Astrocyte (in vitro differentiated cells and primary cell): ENCODE data around the gene CACHD1. TPM values are rescaled to one million over a fixed set of nuclear protein-coding genes. Genes with fewer than 3 reads are reported as not detected.
"Not testable (repeated sequence)": the region's sequence is repeated elsewhere in the genome, so short reads cannot be mapped to it uniquely, and the experiment has no call there.

Experiments
- DNase-seq: peaks from one replicate; pipeline ENCODE4 v3.0.0-alpha.2; 2010; ENCODE audit warnings: low read depth
- FAIRE-seq: peaks from 2 replicates; lab custom pipeline; 2011; peaks lifted over from hg19 to GRCh38; lab: Jason Lieb, UNC
- H2AFZ ChIP-seq: 2 replicates; pipeline ENCODE4 v1.6.0; 2012; ENCODE audit warnings: low read depth, low read length, inconsistent platforms
- H3K27ac ChIP-seq: 2 replicates; pipeline ENCODE4 v1.5.1; 2011; ENCODE audit warnings: low read depth, low read length, inconsistent platforms
- H3K27me3 ChIP-seq: 2 replicates; pipeline ENCODE4 v1.6.0; 2011; ENCODE audit warnings: low read length, inconsistent platforms; ENCODE audit not compliant: insufficient read depth
- H3K36me3 ChIP-seq: 2 replicates; pipeline ENCODE4 v1.5.1; 2011; ENCODE audit warnings: low read length, inconsistent platforms; ENCODE audit not compliant: insufficient read depth
- H3K4me1 ChIP-seq: 2 replicates; pipeline ENCODE4 v1.5.1; 2011; ENCODE audit warnings: low read length, inconsistent platforms; ENCODE audit not compliant: insufficient read depth
- H3K4me2 ChIP-seq: 2 replicates; pipeline ENCODE4 v1.6.0; 2012; ENCODE audit warnings: low read length, inconsistent platforms
- H3K4me3 ChIP-seq: 2 replicates; pipeline ENCODE4 v1.5.1; 2011; ENCODE audit warnings: low read depth, mild to moderate bottlenecking, low read length, inconsistent platforms; ENCODE audit not compliant: insufficient read depth
- H3K79me2 ChIP-seq: 2 replicates; pipeline ENCODE4 v1.6.0; 2012; ENCODE audit warnings: mild to moderate bottlenecking, low read length, inconsistent platforms; ENCODE audit not compliant: insufficient read depth
- H3K9ac ChIP-seq: 2 replicates; pipeline ENCODE4 v1.6.0; 2012; ENCODE audit warnings: mild to moderate bottlenecking, low read length, inconsistent platforms
- H3K9me3 ChIP-seq: 2 replicates; pipeline ENCODE4 v1.5.1; 2012; ENCODE audit warnings: low read depth, mild to moderate bottlenecking, low read length, inconsistent platforms; ENCODE audit not compliant: insufficient read depth
- H4K20me1 ChIP-seq: 2 replicates; pipeline ENCODE4 v1.6.0; 2012; ENCODE audit warnings: low read length, inconsistent platforms; ENCODE audit not compliant: insufficient read depth
- H3K27ac Mint-ChIP-seq: one replicate; pipeline ENCODE4 v1.8.0; 2021; ENCODE audit warnings: mild to moderate bottlenecking, mixed read lengths; ENCODE audit not compliant: unreplicated experiment
- H3K27me3 Mint-ChIP-seq: one replicate; pipeline ENCODE4 v1.8.0; 2021; ENCODE audit warnings: low read depth, mixed read lengths; ENCODE audit not compliant: unreplicated experiment
- H3K36me3 Mint-ChIP-seq: one replicate; pipeline ENCODE4 v1.8.0; 2021; ENCODE audit warnings: low read depth, mixed read lengths; ENCODE audit not compliant: unreplicated experiment
- H3K4me1 Mint-ChIP-seq: one replicate; pipeline ENCODE4 v1.8.0; 2021; ENCODE audit warnings: low read depth, mixed read lengths; ENCODE audit not compliant: unreplicated experiment
- H3K4me3 Mint-ChIP-seq: one replicate; pipeline ENCODE4 v1.8.0; 2021; ENCODE audit warnings: mild to moderate bottlenecking, moderate library complexity, mixed read lengths; ENCODE audit not compliant: unreplicated experiment
- H3K9me3 Mint-ChIP-seq: one replicate; pipeline ENCODE4 v1.8.0; 2021; ENCODE audit warnings: mild to moderate bottlenecking, mixed read lengths; ENCODE audit not compliant: unreplicated experiment
- CTCF ChIP-seq: IDR thresholded peaks from 2 replicates; pipeline ENCODE4 v1.5.1; 2011; ENCODE audit warnings: low read depth, mild to moderate bottlenecking, inconsistent platforms, low read length, moderate library complexity; ENCODE audit not compliant: insufficient read depth
- EZH2 ChIP-seq: IDR thresholded peaks from 2 replicates; pipeline ENCODE4 v1.6.1; 2012; ENCODE audit warnings: mild to moderate bottlenecking, low read length, inconsistent platforms; ENCODE audit not compliant: insufficient read depth
- total RNA-seq: library from RNA; stranded (reverse); gene quantifications from 2 replicates; pipeline ENCODE4 v1.2.1, GENCODE V29; 2021

Gene CACHD1
- total RNA-seq, 1 donor from 2014 or later, result 21.2 TPM

- Histone ChIP-seq H3K27ac (no peak overlapping the region), H3K4me3 (no peak overlapping the region), H2AFZ (no peak overlapping the region), H3K9ac (no peak overlapping the region), H3K4me2 (no peak overlapping the region), H3K36me3 (no peaks in the 10 kb centered on the region), H4K20me1 (no peaks in the 10 kb centered on the region), H3K4me1 (no peaks in the 10 kb centered on the region), H3K9me3 (no peaks in the 10 kb centered on the region), H3K27me3 (no peaks in the 10 kb centered on the region), H3K79me2 (no peaks in the 10 kb centered on the region)
- Mint-ChIP-seq H3K27me3 (no peaks in the 10 kb centered on the region), H3K36me3 (no peaks in the 10 kb centered on the region), H3K4me1 (peaks cover 4% of the 10 kb centered on the region), H3K9me3 (no peaks in the 10 kb centered on the region), H3K27ac (no peak overlapping the region), H3K4me3 (no peak overlapping the region)
- TF ChIP-seq CTCF (no peak), EZH2 (no peak)
- no peak for DNase-seq
- no peak for FAIRE-seq
These were observed 232.0 kb downstream of the CACHD1 start for GRCh38 chr1:64701886-64702285.

- not testable (repeated sequence) for H3K9ac ChIP-seq, H3K79me2 ChIP-seq, H2AFZ ChIP-seq, H3K27ac Mint-ChIP-seq, H3K4me1 ChIP-seq, H3K36me3 Mint-ChIP-seq, H3K9me3 ChIP-seq, H3K9me3 Mint-ChIP-seq, FAIRE-seq, H3K27ac ChIP-seq, H3K4me1 Mint-ChIP-seq, H3K27me3 ChIP-seq, H3K27me3 Mint-ChIP-seq, H3K4me2 ChIP-seq, H3K36me3 ChIP-seq, DNase-seq, H3K4me3 Mint-ChIP-seq, H3K4me3 ChIP-seq, H4K20me1 ChIP-seq
These were observed 232.7 kb downstream of the CACHD1 start for GRCh38 chr1:64702670-64703069.

- Mint-ChIP-seq H3K4me3 (no peak overlapping the region), H3K36me3 (no peaks in the 10 kb centered on the region), H3K9me3 (no peaks in the 10 kb centered on the region), H3K27ac (no peak overlapping the region), H3K4me1 (no peaks in the 10 kb centered on the region), H3K27me3 (no peaks in the 10 kb centered on the region)
- no peak overlapping the region for H3K4me2 ChIP-seq
- H3K9ac ChIP-seq, result no peak overlapping the region
- no peak overlapping the region for H2AFZ ChIP-seq
- no peaks in the 10 kb centered on the region for H3K27me3 ChIP-seq
- no peaks in the 10 kb centered on the region for H3K9me3 ChIP-seq
- TF ChIP-seq CTCF (no peak), EZH2 (no peak)
- no peak overlapping the region for H3K27ac ChIP-seq
- H4K20me1 ChIP-seq, result no peaks in the 10 kb centered on the region
- H3K4me1 ChIP-seq, result no peaks in the 10 kb centered on the region
- H3K79me2 ChIP-seq, result no peaks in the 10 kb centered on the region
- H3K36me3 ChIP-seq, result no peaks in the 10 kb centered on the region
- H3K4me3 ChIP-seq, result no peak overlapping the region
- FAIRE-seq, result no peak
- no peak for DNase-seq
These were observed 233.7 kb downstream of the CACHD1 start for GRCh38 chr1:64703600-64703999.
